ENCODE measurements around the gene KCNRG.
"Not testable (repeated sequence)": the region's sequence is repeated elsewhere in the genome, so short reads cannot be mapped to it uniquely, and the experiment has no call there.

The KCNRG gene

GRCh38 chr13:49980266-49980665 lies 35.0 kb upstream of the KCNRG start:
- no peak for DNase-seq (ENCODE audit: low spot score)
- TF ChIP-seq CTCF (IDR thresholded peaks at IDR 0.05; ENCODE audit: extremely low read depth, insufficient read depth, missing control alignments) = no peak
- in situ Hi-C loops (cut with MboI; ENCODE audit: low pct_unique_long_range_greater_than_20kb, low sequenced_read_pairs, unreplicated experiment) = loop anchor here (25.0 kb wide), 1 partner anchor 557 kb away; no protein-coding TSS in a partner anchor

GRCh38 chr13:49985129-49985528 lies 30.1 kb upstream of the KCNRG start:
- in situ Hi-C loops (cut with MboI; ENCODE audit: low pct_unique_long_range_greater_than_20kb, low sequenced_read_pairs, unreplicated experiment) = loop anchor here (25.0 kb wide), 1 partner anchor 552 kb away; no protein-coding TSS in a partner anchor
- DNase-seq (ENCODE audit: low spot score) = no peak
- no peak for TF ChIP-seq CTCF (IDR thresholded peaks at IDR 0.05; ENCODE audit: extremely low read depth, insufficient read depth, missing control alignments)

- TF ChIP-seq CTCF (IDR thresholded peaks at IDR 0.05; ENCODE audit: extremely low read depth, insufficient read depth, missing control alignments) = no peak
- no peak for DNase-seq (ENCODE audit: low spot score)
- in situ Hi-C loops (cut with MboI; ENCODE audit: low pct_unique_long_range_greater_than_20kb, low sequenced_read_pairs, unreplicated experiment) = loop anchor here (25.0 kb wide), 1 partner anchor 551 kb away; no protein-coding TSS in a partner anchor
Measured at GRCh38 chr13:49986471-49986870, 28.8 kb upstream of the KCNRG start.

- not testable (repeated sequence) for DNase-seq (ENCODE audit: low spot score)
- in situ Hi-C loops (cut with MboI; ENCODE audit: low pct_unique_long_range_greater_than_20kb, low sequenced_read_pairs, unreplicated experiment) = loop anchor here (25.0 kb wide), 1 partner anchor 547 kb away; no protein-coding TSS in a partner anchor
Measured at GRCh38 chr13:49990612-49991011, 24.6 kb upstream of the KCNRG start.

GRCh38 chr13:49993111-49993510 lies 22.1 kb upstream of the KCNRG start:
- no peak for TF ChIP-seq CTCF (IDR thresholded peaks at IDR 0.05; ENCODE audit: extremely low read depth, insufficient read depth, missing control alignments)
- in situ Hi-C loops (cut with MboI; ENCODE audit: low pct_unique_long_range_greater_than_20kb, low sequenced_read_pairs, unreplicated experiment) = loop anchor here (25.0 kb wide), 1 partner anchor 544 kb away; no protein-coding TSS in a partner anchor
- no peak for DNase-seq (ENCODE audit: low spot score)

- no peak for TF ChIP-seq CTCF (IDR thresholded peaks at IDR 0.05; ENCODE audit: extremely low read depth, insufficient read depth, missing control alignments)
- no peak for DNase-seq (ENCODE audit: low spot score)
- in situ Hi-C loops (cut with MboI; ENCODE audit: low pct_unique_long_range_greater_than_20kb, low sequenced_read_pairs, unreplicated experiment) = loop anchor here (25.0 kb wide), 1 partner anchor 544 kb away; no protein-coding TSS in a partner anchor
Measured at GRCh38 chr13:49993666-49994065, 21.6 kb upstream of the KCNRG start.

GRCh38 chr13:49995625-49996101 lies 19.6 kb upstream of the KCNRG start:
- no peak for TF ChIP-seq CTCF (IDR thresholded peaks at IDR 0.05; ENCODE audit: extremely low read depth, insufficient read depth, missing control alignments)
- in situ Hi-C loops (cut with MboI; ENCODE audit: low pct_unique_long_range_greater_than_20kb, low sequenced_read_pairs, unreplicated experiment) = loop anchor here (25.0 kb wide), 1 partner anchor 542 kb away; no protein-coding TSS in a partner anchor
- DNase-seq (ENCODE audit: low spot score) = peak; percentile 34

Measured in GM13977 (cell line).